PC-3 (cell line): ENCODE data around the gene PRRT4.

Source experiments
- CTCF ChIP-seq: fragments of 300-600 bp; sonication (generic); conservative IDR thresholded peaks from 2 replicates; pipeline ENCODE4 v1.5.1; 2017; ENCODE audit warnings: antibody characterized with exemption, low read depth, mild to moderate bottlenecking, low read length
- EZH2 ChIP-seq: fragments of 300-600 bp; sonication (generic); IDR thresholded peaks from one replicate; pipeline ENCODE4 v1.6.1; 2017; ENCODE audit warnings: antibody characterized with exemption, mild to moderate bottlenecking, low read length; ENCODE audit not compliant: unreplicated experiment

- TF ChIP-seq CTCF (no peak), EZH2 (no peak)
These were observed 3.9 kb upstream of the PRRT4 start for GRCh38 chr7:128365432-128365831.
